ENCODE measurements around the gene DHCR24.

GRCh38 chr1:54843449-54843848 lies 43.5 kb downstream of the DHCR24 start:
- TF ChIP-seq CTCF (IDR thresholded peaks at IDR 0.05) = no peak
- TF ChIP-seq EZH2 (IDR thresholded peaks at IDR 0.05; ENCODE audit: borderline replicate concordance, insufficient read depth, low read depth, low read length, poor library complexity, severe bottlenecking) = no peak
